Kidney (tissue), 14 donors: ENCODE results near the gene ROCK2. TPM values are rescaled to one million over a fixed set of nuclear protein-coding genes. Genes with fewer than 3 reads are reported as not detected.

ENCODE experiments used
- DNase-seq, 5 donors: peaks; one replicate each; pipeline ENCODE4 v3.0.0-alpha.2; 2013 to 2020
- FAIRE-seq: peaks from 2 replicates; lab custom pipeline; 2012; peaks lifted over from hg19 to GRCh38; lab: Jason Lieb, UNC
- H3K27ac ChIP-seq, 2 donors: one replicate each; pipeline ENCODE4 v1.7.0; 2013; ENCODE audit warnings: low read depth in 2 of 2, low read length in 2 of 2, inconsistent platforms in 1 of 2
- H3K27me3 ChIP-seq: one replicate; pipeline ENCODE4 v1.7.1; 2013; ENCODE audit warnings: low read length, inconsistent platforms; ENCODE audit not compliant: control insufficient read depth, insufficient read depth
- H3K36me3 ChIP-seq, 3 donors: one replicate each; pipeline versions ENCODE4 v1.7.0 to v1.7.1; 2013; ENCODE audit warnings: low read length in 3 of 3, control low read depth in 1 of 3, inconsistent platforms in 1 of 3; ENCODE audit not compliant: insufficient read depth in 3 of 3, control insufficient read depth in 2 of 3
- H3K4me1 ChIP-seq, 3 donors: one replicate each; pipeline versions ENCODE4 v1.7.0 to v1.7.1; 2013; ENCODE audit warnings: low read length in 3 of 3, inconsistent platforms in 1 of 3, low read depth in 1 of 3; ENCODE audit not compliant: control insufficient read depth in 2 of 3, insufficient read depth in 2 of 3
- H3K4me3 ChIP-seq, 3 donors: one replicate each; pipeline versions ENCODE4 v1.7.0 to v1.8.1; 2013; ENCODE audit warnings: low read length in 3 of 3, control low read depth in 1 of 3, inconsistent platforms in 1 of 3
- H3K9ac ChIP-seq, 3 donors: one replicate each; pipeline versions ENCODE4 v1.7.0 to v1.7.1; 2013; ENCODE audit warnings: low read length in 3 of 3, control low read depth in 1 of 3, inconsistent platforms in 1 of 3
- H3K9me3 ChIP-seq, 3 donors: one replicate each; pipeline versions ENCODE4 v1.7.0 to v1.7.1; 2013; ENCODE audit warnings: low read length in 3 of 3, control low read depth in 1 of 3, inconsistent platforms in 1 of 3; ENCODE audit not compliant: control insufficient read depth in 2 of 3, insufficient read depth in 1 of 3
- intact Hi-C: fragments of 100-400 bp; cut with DNase I; formaldehyde crosslinking; loops from one replicate; pipeline ENCODE4 v1.11.1; 2022
- polyA plus RNA-seq: library from polyadenylated mRNA; stranded (reverse); fragments of 350-450 nt; fragmentation: Illumina TruSeq; extraction: RNeasy Lipid Tissue Mini Kit (QIAGEN cat#74804); gene quantifications from one replicate; pipeline ENCODE4 v1.2.3, GENCODE V29; 2014; ENCODE audit warnings: low read depth, low replicate concordance; ENCODE audit not compliant: insufficient read depth
- total RNA-seq: library from RNA; stranded (reverse); fragmentation: NEBNext Ultra II Directional; extraction: Animal tissue kit (Norgen Biotek cat#: 25700); gene quantifications from one replicate; pipeline ENCODE4 v1.2.1, GENCODE V29; 2021
- TF ChIP-seq, protein P1 (sequence below): IDR thresholded peaks from 3 replicates; pipeline ENCODE4 v1.5.1; 2012; ENCODE audit warnings: mild to moderate bottlenecking, moderate library complexity, borderline replicate concordance; ENCODE audit not compliant: insufficient read depth; ENCODE audit errors: extremely low read depth
- donor health status: control.
- donor health status: control.
- donor health status: control.
- donor health status: control.
- donor health status: control.
- donor health status: DM: yes; HTN: yes; CAD: no.
- donor health status: Normal renal cell carcinoma (clear cell type).

ROCK2 gene
- total and polyA plus RNA-seq, 2 donors from 2014 or later = 6.7 to 58.3 TPM

DNA sequence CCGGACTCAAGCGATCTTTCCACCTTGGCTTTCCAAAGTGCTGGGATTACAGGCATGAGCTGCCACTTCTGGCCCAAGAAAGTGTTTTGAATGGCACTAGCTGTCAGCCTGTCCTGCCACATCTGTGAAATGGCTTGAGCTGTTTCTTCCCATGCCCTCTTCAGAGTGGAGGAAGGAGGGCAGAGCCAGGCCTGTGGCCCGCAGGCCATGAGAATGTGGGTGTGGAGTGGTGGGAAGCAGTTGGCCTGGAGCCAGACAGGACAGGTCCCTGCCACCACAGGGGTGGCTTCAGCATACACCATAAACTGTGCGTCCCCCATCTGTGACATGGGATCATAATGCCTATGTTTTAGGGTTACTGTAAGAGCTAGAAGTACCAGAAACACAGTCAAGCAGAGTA lies 182.7 kb downstream of the ROCK2 start:
- H3K4me1 ChIP-seq = peaks cover 0 to 3% (median 0%) of the 10 kb centered on the region in 3 donors
- H3K27ac ChIP-seq = no peak overlapping the region
- intact Hi-C loops = no loop called here
- H3K9me3 ChIP-seq = no peaks in the 10 kb centered on the region
- FAIRE-seq = no peak
- no peak overlapping the region for H3K9ac ChIP-seq
- TF ChIP-seq, protein P1, sequence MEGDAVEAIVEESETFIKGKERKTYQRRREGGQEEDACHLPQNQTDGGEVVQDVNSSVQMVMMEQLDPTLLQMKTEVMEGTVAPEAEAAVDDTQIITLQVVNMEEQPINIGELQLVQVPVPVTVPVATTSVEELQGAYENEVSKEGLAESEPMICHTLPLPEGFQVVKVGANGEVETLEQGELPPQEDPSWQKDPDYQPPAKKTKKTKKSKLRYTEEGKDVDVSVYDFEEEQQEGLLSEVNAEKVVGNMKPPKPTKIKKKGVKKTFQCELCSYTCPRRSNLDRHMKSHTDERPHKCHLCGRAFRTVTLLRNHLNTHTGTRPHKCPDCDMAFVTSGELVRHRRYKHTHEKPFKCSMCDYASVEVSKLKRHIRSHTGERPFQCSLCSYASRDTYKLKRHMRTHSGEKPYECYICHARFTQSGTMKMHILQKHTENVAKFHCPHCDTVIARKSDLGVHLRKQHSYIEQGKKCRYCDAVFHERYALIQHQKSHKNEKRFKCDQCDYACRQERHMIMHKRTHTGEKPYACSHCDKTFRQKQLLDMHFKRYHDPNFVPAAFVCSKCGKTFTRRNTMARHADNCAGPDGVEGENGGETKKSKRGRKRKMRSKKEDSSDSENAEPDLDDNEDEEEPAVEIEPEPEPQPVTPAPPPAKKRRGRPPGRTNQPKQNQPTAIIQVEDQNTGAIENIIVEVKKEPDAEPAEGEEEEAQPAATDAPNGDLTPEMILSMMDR = no peak
- H3K36me3 ChIP-seq = no peaks in the 10 kb centered on the region
- no peaks in the 10 kb centered on the region for H3K27me3 ChIP-seq
- DNase-seq = no peak
- H3K4me3 ChIP-seq = no peak overlapping the region

DNA sequence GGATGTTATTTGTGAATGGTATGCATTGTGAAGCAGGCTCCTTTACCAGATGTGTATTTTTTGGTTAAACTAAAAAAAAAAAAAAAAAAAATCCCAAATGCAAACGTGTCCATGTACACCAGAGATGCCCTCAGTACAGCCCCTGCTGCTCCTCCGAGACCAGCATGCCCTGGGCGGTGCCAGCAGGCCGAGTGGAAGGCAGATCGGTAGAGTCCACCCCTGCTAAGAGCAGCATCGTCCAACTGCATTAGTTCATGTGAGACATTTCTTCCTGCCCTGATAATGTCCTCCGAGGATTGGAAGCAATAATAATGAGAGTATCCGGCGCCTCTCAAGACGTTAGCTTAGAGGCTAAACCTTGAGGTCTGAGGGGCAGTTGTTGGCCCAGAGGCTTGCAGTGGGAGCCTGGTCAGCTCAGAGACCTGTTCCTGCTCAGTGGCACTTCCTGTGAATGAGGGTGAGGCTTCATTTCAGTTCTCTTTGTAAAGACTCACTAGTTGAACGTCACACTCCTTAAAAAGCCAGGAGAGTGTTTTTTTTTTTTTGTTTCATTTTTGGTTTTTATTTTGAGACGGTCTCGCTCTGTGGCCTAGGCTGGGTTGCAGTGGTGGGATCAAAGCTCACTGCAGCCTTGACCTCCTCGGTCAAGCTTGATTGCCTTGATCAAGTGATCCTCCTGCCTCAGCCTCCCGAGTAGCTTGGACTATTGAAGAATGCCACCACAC lies 183.5 kb downstream of the ROCK2 start:
- Histone ChIP-seq H3K9me3 (no peaks in the 10 kb centered on the region), H3K4me3 (no peak overlapping the region), H3K36me3 (no peaks in the 10 kb centered on the region), H3K9ac (no peak overlapping the region), H3K27ac (no peak overlapping the region), H3K4me1 (peaks cover 2 to 4% (median 2%) of the 10 kb centered on the region in 3 donors), H3K27me3 (no peaks in the 10 kb centered on the region)
- TF ChIP-seq, protein P1 = no peak
- FAIRE-seq = no peak
- no peak for DNase-seq
- intact Hi-C loops = no loop called here

DNA sequence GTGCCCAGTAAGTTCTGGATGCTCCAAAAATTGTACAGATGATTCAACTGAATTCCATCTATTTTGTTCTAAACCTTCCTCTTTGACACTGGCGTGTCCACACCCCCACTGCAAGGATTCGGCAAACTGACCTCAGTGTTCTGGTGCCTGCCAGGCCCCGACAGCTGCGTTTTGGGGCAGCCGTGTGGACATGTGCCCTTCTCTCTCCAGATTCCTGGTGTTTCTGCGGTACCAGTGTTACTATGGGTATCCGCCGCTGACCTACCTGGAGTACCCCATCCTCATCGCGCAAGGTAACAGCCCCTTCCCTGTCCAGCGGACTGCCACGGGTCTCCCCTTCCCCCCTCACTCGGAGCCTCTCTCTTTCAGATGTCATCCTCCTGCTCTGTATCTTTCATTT lies 184.2 kb downstream of the ROCK2 start:
- Histone ChIP-seq H3K27me3 (no peaks in the 10 kb centered on the region), H3K4me3 (no peak overlapping the region), H3K27ac (no peak overlapping the region), H3K9ac (no peak overlapping the region), H3K36me3 (no peaks in the 10 kb centered on the region), H3K9me3 (no peaks in the 10 kb centered on the region), H3K4me1 (peaks cover 2 to 6% (median 4%) of the 10 kb centered on the region in 3 donors)
- TF ChIP-seq, protein P1 = no peak
- intact Hi-C loops = no loop called here
- FAIRE-seq (no peak), DNase-seq (no peak)
